ENCODE results near the gene GZMM. TPM values are rescaled to one million over a fixed set of nuclear protein-coding genes. Genes with fewer than 3 reads are reported as not detected.

The GZMM gene
- total and polyA plus RNA-seq, 2 of the 13 experiments (the other 11 are each of a cell fraction or from before 2014, with no cell fraction given): 0.07 TPM; not detected in 1

DNA sequence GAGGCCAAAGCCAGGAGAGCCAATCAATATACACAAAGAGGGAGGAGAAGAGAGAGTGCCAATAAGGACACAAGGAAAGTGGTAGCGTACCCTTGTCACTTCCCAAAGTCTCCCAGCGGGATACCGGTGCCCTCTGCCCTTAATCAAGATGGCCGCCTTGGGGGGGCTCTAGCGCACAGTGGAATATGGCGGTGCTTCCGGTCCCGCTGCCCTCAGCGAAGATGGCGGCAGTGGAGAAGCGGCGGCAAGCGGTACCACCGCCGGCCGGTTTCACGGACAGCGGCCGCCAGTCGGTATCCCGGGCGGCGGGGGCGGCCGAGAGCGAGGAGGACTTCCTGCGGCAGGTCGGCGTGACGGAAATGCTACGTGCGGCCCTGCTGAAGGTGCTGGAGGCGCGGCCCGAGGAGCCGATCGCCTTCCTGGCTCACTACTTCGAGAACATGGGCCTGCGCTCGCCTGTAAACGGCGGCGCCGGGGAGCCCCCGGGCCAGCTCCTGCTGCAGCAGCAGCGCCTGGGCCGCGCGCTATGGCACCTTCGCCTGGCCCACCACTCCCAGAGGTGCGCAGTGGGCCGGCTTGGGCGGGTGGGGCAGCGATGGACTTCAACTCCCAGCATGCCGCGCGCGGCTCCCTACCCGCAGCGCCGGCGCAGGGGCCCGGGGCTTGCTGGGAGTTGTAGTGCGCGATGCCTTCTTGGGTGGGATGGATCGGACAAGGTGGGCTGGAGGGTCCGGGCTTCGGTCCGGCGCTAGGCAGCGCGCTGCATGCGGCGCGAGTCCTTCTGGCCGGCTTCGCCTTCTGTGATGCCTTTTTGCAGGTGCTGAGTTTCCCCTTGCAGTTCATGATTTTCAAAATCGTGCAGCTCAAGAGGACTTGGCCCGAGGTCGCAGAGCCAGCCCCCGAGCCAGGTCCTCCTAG lies 36.3 kb upstream of the GZMM start, which contains the start of gene TPGS1 (continued):
- TF ChIP-seq, protein P1, sequence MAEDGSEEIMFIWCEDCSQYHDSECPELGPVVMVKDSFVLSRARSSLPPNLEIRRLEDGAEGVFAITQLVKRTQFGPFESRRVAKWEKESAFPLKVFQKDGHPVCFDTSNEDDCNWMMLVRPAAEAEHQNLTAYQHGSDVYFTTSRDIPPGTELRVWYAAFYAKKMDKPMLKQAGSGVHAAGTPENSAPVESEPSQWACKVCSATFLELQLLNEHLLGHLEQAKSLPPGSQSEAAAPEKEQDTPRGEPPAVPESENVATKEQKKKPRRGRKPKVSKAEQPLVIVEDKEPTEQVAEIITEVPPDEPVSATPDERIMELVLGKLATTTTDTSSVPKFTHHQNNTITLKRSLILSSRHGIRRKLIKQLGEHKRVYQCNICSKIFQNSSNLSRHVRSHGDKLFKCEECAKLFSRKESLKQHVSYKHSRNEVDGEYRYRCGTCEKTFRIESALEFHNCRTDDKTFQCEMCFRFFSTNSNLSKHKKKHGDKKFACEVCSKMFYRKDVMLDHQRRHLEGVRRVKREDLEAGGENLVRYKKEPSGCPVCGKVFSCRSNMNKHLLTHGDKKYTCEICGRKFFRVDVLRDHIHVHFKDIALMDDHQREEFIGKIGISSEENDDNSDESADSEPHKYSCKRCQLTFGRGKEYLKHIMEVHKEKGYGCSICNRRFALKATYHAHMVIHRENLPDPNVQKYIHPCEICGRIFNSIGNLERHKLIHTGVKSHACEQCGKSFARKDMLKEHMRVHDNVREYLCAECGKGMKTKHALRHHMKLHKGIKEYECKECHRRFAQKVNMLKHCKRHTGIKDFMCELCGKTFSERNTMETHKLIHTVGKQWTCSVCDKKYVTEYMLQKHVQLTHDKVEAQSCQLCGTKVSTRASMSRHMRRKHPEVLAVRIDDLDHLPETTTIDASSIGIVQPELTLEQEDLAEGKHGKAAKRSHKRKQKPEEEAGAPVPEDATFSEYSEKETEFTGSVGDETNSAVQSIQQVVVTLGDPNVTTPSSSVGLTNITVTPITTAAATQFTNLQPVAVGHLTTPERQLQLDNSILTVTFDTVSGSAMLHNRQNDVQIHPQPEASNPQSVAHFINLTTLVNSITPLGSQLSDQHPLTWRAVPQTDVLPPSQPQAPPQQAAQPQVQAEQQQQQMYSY (CRISPR knock-in tag; IDR thresholded peaks at IDR 0.05): no peak
- no peak for TF ChIP-seq FOSL2 (CRISPR knock-in tag; IDR thresholded peaks at IDR 0.05)
- TF ChIP-seq, protein P2, sequence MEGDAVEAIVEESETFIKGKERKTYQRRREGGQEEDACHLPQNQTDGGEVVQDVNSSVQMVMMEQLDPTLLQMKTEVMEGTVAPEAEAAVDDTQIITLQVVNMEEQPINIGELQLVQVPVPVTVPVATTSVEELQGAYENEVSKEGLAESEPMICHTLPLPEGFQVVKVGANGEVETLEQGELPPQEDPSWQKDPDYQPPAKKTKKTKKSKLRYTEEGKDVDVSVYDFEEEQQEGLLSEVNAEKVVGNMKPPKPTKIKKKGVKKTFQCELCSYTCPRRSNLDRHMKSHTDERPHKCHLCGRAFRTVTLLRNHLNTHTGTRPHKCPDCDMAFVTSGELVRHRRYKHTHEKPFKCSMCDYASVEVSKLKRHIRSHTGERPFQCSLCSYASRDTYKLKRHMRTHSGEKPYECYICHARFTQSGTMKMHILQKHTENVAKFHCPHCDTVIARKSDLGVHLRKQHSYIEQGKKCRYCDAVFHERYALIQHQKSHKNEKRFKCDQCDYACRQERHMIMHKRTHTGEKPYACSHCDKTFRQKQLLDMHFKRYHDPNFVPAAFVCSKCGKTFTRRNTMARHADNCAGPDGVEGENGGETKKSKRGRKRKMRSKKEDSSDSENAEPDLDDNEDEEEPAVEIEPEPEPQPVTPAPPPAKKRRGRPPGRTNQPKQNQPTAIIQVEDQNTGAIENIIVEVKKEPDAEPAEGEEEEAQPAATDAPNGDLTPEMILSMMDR (CRISPR knock-in tag; IDR thresholded peaks at IDR 0.05): no peak
- peak; percentile 78 for TF ChIP-seq RBFOX2 (IDR thresholded peaks at IDR 0.05; ENCODE audit: low read depth, low read length)
- TF ChIP-seq, protein P3, sequence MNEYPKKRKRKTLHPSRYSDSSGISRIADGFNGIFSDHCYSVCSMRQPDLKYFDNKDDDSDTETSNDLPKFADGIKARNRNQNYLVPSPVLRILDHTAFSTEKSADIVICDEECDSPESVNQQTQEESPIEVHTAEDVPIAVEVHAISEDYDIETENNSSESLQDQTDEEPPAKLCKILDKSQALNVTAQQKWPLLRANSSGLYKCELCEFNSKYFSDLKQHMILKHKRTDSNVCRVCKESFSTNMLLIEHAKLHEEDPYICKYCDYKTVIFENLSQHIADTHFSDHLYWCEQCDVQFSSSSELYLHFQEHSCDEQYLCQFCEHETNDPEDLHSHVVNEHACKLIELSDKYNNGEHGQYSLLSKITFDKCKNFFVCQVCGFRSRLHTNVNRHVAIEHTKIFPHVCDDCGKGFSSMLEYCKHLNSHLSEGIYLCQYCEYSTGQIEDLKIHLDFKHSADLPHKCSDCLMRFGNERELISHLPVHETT (CRISPR knock-in tag; conservative IDR thresholded peaks at IDR 0.05): peak; percentile 49; the same call in 1 of the 2 replicates
- TF ChIP-seq, protein P4, sequence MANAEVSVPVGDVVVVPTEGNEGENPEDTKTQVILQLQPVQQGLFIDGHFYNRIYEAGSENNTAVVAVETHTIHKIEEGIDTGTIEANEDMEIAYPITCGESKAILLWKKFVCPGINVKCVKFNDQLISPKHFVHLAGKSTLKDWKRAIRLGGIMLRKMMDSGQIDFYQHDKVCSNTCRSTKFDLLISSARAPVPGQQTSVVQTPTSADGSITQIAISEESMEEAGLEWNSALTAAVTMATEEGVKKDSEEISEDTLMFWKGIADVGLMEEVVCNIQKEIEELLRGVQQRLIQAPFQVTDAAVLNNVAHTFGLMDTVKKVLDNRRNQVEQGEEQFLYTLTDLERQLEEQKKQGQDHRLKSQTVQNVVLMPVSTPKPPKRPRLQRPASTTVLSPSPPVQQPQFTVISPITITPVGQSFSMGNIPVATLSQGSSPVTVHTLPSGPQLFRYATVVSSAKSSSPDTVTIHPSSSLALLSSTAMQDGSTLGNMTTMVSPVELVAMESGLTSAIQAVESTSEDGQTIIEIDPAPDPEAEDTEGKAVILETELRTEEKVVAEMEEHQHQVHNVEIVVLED (CRISPR knock-in tag; IDR thresholded peaks at IDR 0.05; ENCODE audit: borderline replicate concordance): peak; percentile 73; the same call in 1 of the 2 replicates
- TF ChIP-seq ZNF143 (CRISPR knock-in tag; IDR thresholded peaks at IDR 0.05): peak; percentile 96
- no peak for TF ChIP-seq ZKSCAN5 (CRISPR knock-in tag; IDR thresholded peaks at IDR 0.05)
- TF ChIP-seq GABPB1 (CRISPR knock-in tag; IDR thresholded peaks at IDR 0.05): peak; percentile 97
- no peak for TF ChIP-seq POGZ (CRISPR knock-in tag; IDR thresholded peaks at IDR 0.05)
- TF ChIP-seq FOXC1 (CRISPR knock-in tag; IDR thresholded peaks at IDR 0.05; ENCODE audit: borderline replicate concordance): no peak
- no peak for TF ChIP-seq ZNF180 (CRISPR knock-in tag; IDR thresholded peaks at IDR 0.05; ENCODE audit: borderline replicate concordance, low read depth)
- TF ChIP-seq ZNF3 (CRISPR knock-in tag; IDR thresholded peaks at IDR 0.05): no peak
- TF ChIP-seq YEATS4 (CRISPR knock-in tag; IDR thresholded peaks at IDR 0.05; ENCODE audit: borderline replicate concordance): peak; percentile 76
- TF ChIP-seq, protein P5, sequence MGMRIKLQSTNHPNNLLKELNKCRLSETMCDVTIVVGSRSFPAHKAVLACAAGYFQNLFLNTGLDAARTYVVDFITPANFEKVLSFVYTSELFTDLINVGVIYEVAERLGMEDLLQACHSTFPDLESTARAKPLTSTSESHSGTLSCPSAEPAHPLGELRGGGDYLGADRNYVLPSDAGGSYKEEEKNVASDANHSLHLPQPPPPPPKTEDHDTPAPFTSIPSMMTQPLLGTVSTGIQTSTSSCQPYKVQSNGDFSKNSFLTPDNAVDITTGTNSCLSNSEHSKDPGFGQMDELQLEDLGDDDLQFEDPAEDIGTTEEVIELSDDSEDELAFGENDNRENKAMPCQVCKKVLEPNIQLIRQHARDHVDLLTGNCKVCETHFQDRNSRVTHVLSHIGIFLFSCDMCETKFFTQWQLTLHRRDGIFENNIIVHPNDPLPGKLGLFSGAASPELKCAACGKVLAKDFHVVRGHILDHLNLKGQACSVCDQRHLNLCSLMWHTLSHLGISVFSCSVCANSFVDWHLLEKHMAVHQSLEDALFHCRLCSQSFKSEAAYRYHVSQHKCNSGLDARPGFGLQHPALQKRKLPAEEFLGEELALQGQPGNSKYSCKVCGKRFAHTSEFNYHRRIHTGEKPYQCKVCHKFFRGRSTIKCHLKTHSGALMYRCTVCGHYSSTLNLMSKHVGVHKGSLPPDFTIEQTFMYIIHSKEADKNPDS (CRISPR knock-in tag; IDR thresholded peaks at IDR 0.05): 0 out of 2 replicates have a peak, but pooled peaks have one; percentile 72
- TF ChIP-seq SNAPC2 (CRISPR knock-in tag; IDR thresholded peaks at IDR 0.05): no peak

Measured in HepG2 (cell line).